ENCODE data around the gene TRIM65. TPM values are rescaled to one million over a fixed set of nuclear protein-coding genes. Genes with fewer than 3 reads are reported as not detected.
"Not testable (repeated sequence)": the region's sequence is repeated elsewhere in the genome, so short reads cannot be mapped to it uniquely, and the experiment has no call there.

TRIM65 gene
- total RNA-seq, 1 experiment from 2014 or later: 21.1 TPM

GRCh38 chr17:75889454-75889853 is 7.3 kb downstream of the TRIM65 start:
- DNase-seq: no peak
- no TSS peak for BruUV-seq (replicated peaks)
- CTCF ChIA-PET: no interaction called here

DNA sequence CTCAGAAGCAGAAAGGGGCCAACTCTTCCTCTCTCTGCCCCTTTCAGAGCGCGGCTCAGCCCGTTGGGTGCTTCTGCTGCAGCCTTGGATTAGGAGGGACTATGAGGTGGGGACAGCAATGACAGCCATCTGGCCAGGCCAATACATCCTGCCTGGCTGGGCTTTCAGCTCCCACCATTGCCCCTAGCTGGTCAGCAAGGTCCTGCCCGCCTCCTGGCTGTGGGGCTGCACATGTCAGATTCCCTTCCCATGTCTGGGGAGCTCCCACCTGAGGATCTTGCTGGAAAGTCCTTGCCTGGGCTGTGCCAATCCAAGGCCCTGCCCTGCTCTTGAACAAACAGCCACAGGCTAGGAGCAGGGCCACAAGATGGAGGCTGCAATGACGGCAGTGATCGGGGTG is 8.3 kb downstream of the TRIM65 start:
- Histone ChIP-seq H3K79me2 (ENCODE audit: low read depth) (no peaks in the 10 kb centered on the region), H3K9me2 (ENCODE audit: insufficient read depth) (no peaks in the 10 kb centered on the region), H4K20me1 (ENCODE audit: insufficient read depth) (no peaks in the 10 kb centered on the region), H3F3A (ENCODE audit: insufficient read depth, low read depth) (peaks cover 11% of the 10 kb centered on the region; the same call in 1 of the 2 replicates), H2AFZ (no peak overlapping the region), H3K9me3 (ENCODE audit: insufficient read depth, low read depth) (no peaks in the 10 kb centered on the region), H3K4me2 (no peak overlapping the region), H3K27ac (no peak overlapping the region), H3K27me3 (ENCODE audit: insufficient read depth, low read depth) (no peaks in the 10 kb centered on the region), H3K4me3 (no peak overlapping the region), H3K4me1 (replicated peaks; ENCODE audit: insufficient read depth) (no peaks in the 10 kb centered on the region), H3K36me3 (ENCODE audit: low read depth) (no peaks in the 10 kb centered on the region; the same call in 1 of the 2 replicates)
- ChIA-PET CTCF (no interaction called here), POLR2A (ENCODE audit: unreplicated experiment) (interaction anchor here (0.6 kb wide), 1 partner anchor 114 kb away, joined by 3 read pairs; no protein-coding TSS in a partner anchor)
- BruUV-seq (replicated peaks): no TSS peak
- TF ChIP-seq CTCF (conservative IDR thresholded peaks at IDR 0.05) (no peak), EZH2 (IDR thresholded peaks at IDR 0.05; ENCODE audit: low read depth) (no peak)
- intact Hi-C loops (cut with micrococcal nuclease; ENCODE audit: unreplicated experiment): no loop called here
- DNase-seq: no peak

More at GRCh38 chr17:75889454-75889853, 7.3 kb downstream of the TRIM65 start:
- H3K4me2 ChIP-seq: no peak overlapping the region
- H3F3A ChIP-seq (ENCODE audit: insufficient read depth, low read depth): peaks cover 11% of the 10 kb centered on the region; the same call in 1 of the 2 replicates
- H3K4me3 ChIP-seq: no peak overlapping the region
- no peaks in the 10 kb centered on the region for H3K9me3 ChIP-seq (ENCODE audit: insufficient read depth, low read depth)
- peaks cover 4% of the 10 kb centered on the region for H3K79me2 ChIP-seq (ENCODE audit: low read depth)
- no peak overlapping the region for H2AFZ ChIP-seq
- H4K20me1 ChIP-seq (ENCODE audit: insufficient read depth): no peaks in the 10 kb centered on the region
- H3K27me3 ChIP-seq (ENCODE audit: insufficient read depth, low read depth): no peaks in the 10 kb centered on the region
- POLR2A ChIA-PET (ENCODE audit: unreplicated experiment): interaction anchor here (0.7 kb wide), 1 partner anchor 11 kb away, joined by 6 read pairs; no protein-coding TSS in a partner anchor
- H3K9me2 ChIP-seq (ENCODE audit: insufficient read depth): no peaks in the 10 kb centered on the region
- no peak overlapping the region for H3K27ac ChIP-seq
- H3K36me3 ChIP-seq (ENCODE audit: low read depth): no peaks in the 10 kb centered on the region; the same call in 1 of the 2 replicates
- H3K4me1 ChIP-seq (replicated peaks; ENCODE audit: insufficient read depth): no peaks in the 10 kb centered on the region
- intact Hi-C loops (cut with micrococcal nuclease; ENCODE audit: unreplicated experiment): no loop called here
- TF ChIP-seq CTCF (conservative IDR thresholded peaks at IDR 0.05) (no peak), EZH2 (IDR thresholded peaks at IDR 0.05; ENCODE audit: low read depth) (no peak)

DNA sequence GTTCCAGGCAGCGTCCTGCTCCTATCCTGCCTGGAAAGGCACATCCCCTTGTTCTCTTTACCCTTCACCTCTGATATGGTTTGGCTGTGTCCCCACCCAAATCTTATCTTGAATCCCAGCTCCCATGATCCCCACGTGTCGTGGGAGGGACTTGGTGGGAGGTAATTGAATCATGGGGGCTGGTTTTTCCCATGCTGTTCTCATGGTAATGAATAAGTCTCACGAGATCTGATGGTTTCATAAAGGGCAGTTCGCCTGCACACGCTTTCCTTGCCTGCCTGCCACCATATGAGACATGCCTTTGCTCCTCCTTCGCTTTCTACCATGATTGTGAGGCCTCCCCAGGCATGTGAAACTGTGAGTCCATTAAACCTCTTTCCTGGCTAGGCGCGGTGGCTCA is 10.9 kb downstream of the TRIM65 start:
- H3F3A ChIP-seq (ENCODE audit: insufficient read depth, low read depth): peaks cover 15% of the 10 kb centered on the region; the same call in 1 of the 2 replicates
- H3K27ac ChIP-seq; H3K79me2 ChIP-seq (ENCODE audit: low read depth); POLR2A ChIA-PET (ENCODE audit: unreplicated experiment); H3K27me3 ChIP-seq (ENCODE audit: insufficient read depth, low read depth); H3K36me3 ChIP-seq (ENCODE audit: low read depth); H3K4me2 ChIP-seq; H2AFZ ChIP-seq; H4K20me1 ChIP-seq (ENCODE audit: insufficient read depth); BruUV-seq (replicated peaks); H3K9me3 ChIP-seq (ENCODE audit: insufficient read depth, low read depth); H3K9me2 ChIP-seq (ENCODE audit: insufficient read depth); intact Hi-C loops (cut with micrococcal nuclease; ENCODE audit: unreplicated experiment); CTCF ChIA-PET; H3K4me1 ChIP-seq (replicated peaks; ENCODE audit: insufficient read depth); DNase-seq; H3K4me3 ChIP-seq: not testable (repeated sequence)

DNA sequence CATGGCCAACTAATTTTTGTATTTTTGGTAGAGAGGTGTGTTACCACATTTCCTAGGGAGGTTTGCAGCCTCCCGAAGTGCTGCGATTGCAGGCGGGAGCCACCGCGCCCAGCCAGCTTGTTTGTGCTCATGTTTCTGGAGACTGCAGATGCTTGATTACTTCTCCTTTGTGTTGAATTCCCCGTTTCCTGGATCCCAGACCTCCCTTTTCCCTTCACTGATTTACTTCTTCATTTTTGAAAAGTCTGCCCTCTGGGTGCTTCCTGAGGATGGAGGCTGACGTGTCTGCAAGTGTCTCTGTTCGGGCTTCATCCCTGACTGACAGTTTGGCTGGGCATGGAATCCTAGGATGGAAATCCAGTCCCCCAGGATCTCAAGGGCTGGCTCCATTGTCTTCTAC is 11.3 kb downstream of the TRIM65 start:
- intact Hi-C loops (cut with micrococcal nuclease; ENCODE audit: unreplicated experiment): no loop called here
- no peaks in the 10 kb centered on the region for H3K79me2 ChIP-seq (ENCODE audit: low read depth)
- no peaks in the 10 kb centered on the region for H3K9me2 ChIP-seq (ENCODE audit: insufficient read depth)
- no peak overlapping the region for H3K4me3 ChIP-seq
- H4K20me1 ChIP-seq (ENCODE audit: insufficient read depth): no peaks in the 10 kb centered on the region
- H3K36me3 ChIP-seq (ENCODE audit: low read depth): no peaks in the 10 kb centered on the region; the same call in 1 of the 2 replicates
- BruUV-seq (replicated peaks): no TSS peak
- H2AFZ ChIP-seq: no peak overlapping the region
- H3K9me3 ChIP-seq (ENCODE audit: insufficient read depth, low read depth): no peaks in the 10 kb centered on the region
- peaks cover 12% of the 10 kb centered on the region; the same call in 1 of the 2 replicates for H3F3A ChIP-seq (ENCODE audit: insufficient read depth, low read depth)
- no peak for DNase-seq
- H3K27ac ChIP-seq: no peak overlapping the region
- no peaks in the 10 kb centered on the region for H3K4me1 ChIP-seq (replicated peaks; ENCODE audit: insufficient read depth)
- H3K4me2 ChIP-seq: no peak overlapping the region
- CTCF ChIA-PET: no interaction called here
- POLR2A ChIA-PET (ENCODE audit: unreplicated experiment): no interaction called here
- no peaks in the 10 kb centered on the region for H3K27me3 ChIP-seq (ENCODE audit: insufficient read depth, low read depth)
- TF ChIP-seq EZH2 (IDR thresholded peaks at IDR 0.05; ENCODE audit: low read depth) (no peak), CTCF (conservative IDR thresholded peaks at IDR 0.05) (no peak)

Data from PC-9 (cell line).